Thyroid gland (tissue), 4 donors: ENCODE results near the gene SLCO2B1.

Experiments
- POLR2A ChIP-seq, 2 donors: fragments of 450-650 bp; IDR thresholded peaks; one replicate each; pipeline ENCODE4 v1.6.1; 2017; ENCODE audit warnings: antibody characterized with exemption in 2 of 2, mild to moderate bottlenecking in 2 of 2, moderate library complexity in 1 of 2
- TF ChIP-seq, protein P1 (sequence below), 6 experiments: fragments of 200-600 bp in 3 of 6; fragments of 450-650 bp in 3 of 6; sonication (generic) in 3 of 6; IDR thresholded peaks; one replicate each; pipeline ENCODE4 v1.5.1; 2016 to 2019; ENCODE audit warnings: antibody characterized with exemption in 6 of 6, mild to moderate bottlenecking in 2 of 6, inconsistent platforms in 1 of 6, moderate library complexity in 1 of 6

DNA sequence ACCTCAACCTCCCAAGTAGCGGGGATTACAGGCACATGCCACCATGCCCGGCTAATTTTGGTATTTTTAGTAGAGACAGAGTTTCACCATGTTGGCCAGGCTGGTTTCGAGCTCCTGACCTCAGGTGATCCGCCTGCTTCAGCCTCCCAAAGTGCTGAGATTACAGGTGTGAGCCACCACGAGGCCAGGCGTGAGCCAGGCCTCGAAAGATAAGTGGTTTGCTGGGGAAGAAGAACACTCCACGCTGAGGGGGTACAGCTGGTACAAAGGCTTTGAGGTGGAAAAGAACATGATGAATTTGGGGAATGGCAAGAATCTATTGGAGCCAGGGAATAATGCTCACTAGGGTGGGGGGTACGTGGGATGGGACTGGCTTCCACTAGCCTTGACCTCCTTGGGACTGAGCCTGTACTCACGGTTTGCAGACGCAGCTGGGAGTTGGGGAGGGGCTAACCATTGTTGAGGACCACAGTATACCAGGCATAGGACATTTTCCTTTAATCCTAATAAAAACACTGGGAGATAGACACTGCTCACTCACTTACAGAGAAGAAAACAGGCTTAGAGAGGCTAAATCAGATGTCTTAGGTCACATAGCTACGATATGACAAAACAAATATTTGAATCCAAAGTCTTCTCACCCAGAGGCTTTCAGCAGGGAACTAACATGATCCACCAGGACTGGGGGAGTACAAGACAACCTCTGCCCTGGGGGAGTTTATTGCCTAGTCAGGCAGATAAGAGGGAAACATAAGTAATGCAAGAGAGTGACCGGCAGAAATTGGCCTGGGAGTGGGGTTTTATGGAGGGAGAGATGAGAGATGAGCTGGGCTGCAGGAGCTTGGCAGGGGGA is 4.9 kb downstream of the SLCO2B1 start:
- TF ChIP-seq, protein P1, sequence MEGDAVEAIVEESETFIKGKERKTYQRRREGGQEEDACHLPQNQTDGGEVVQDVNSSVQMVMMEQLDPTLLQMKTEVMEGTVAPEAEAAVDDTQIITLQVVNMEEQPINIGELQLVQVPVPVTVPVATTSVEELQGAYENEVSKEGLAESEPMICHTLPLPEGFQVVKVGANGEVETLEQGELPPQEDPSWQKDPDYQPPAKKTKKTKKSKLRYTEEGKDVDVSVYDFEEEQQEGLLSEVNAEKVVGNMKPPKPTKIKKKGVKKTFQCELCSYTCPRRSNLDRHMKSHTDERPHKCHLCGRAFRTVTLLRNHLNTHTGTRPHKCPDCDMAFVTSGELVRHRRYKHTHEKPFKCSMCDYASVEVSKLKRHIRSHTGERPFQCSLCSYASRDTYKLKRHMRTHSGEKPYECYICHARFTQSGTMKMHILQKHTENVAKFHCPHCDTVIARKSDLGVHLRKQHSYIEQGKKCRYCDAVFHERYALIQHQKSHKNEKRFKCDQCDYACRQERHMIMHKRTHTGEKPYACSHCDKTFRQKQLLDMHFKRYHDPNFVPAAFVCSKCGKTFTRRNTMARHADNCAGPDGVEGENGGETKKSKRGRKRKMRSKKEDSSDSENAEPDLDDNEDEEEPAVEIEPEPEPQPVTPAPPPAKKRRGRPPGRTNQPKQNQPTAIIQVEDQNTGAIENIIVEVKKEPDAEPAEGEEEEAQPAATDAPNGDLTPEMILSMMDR (IDR thresholded peaks at IDR 0.05), result no peak
- TF ChIP-seq POLR2A (IDR thresholded peaks at IDR 0.05), result no peak
